Measurements from ENCODE around the gene DSTN.

GRCh38 chr20:17593902-17594301 is 24.0 kb downstream of the DSTN start:
- TF ChIP-seq EP300 (IDR thresholded peaks at IDR 0.05): no peak
- no peak for TF ChIP-seq CTCF (IDR thresholded peaks at IDR 0.05)
